IMR-90 (cell line): ENCODE measurements around the gene INHBC.

Experiments used
- CEBPB ChIP-seq: IDR thresholded peaks from 2 replicates; pipeline ENCODE4 v1.6.1; 2012; ENCODE audit warnings: low read depth, low read length, improper control_type of control experiment
- CTCF ChIP-seq: conservative IDR thresholded peaks from 2 replicates; pipeline ENCODE4 v1.5.1; 2012; ENCODE audit warnings: mild to moderate bottlenecking, low read depth, low read length, improper control_type of control experiment
- POLR2A ChIP-seq: IDR thresholded peaks from 2 replicates; pipeline ENCODE4 v1.6.1; 2012; ENCODE audit warnings: mild to moderate bottlenecking, low read depth, low read length

GRCh38 chr12:57488402-57489156, 54.0 kb downstream of the INHBC start:
- TF ChIP-seq CTCF (no peak), CEBPB (no peak), POLR2A (no peak)
